Activated naive CD4-positive, alpha-beta T cell treated with anti-CD3 and anti-CD28 coated beads, Interleukin-2, amount 50 U/mL, for 24 hours (primary cell): ENCODE measurements around the gene C9orf152.
"Not testable (repeated sequence)": the region's sequence is repeated elsewhere in the genome, so short reads cannot be mapped to it uniquely, and the experiment has no call there.

Experiments used
- H3K27ac Mint-ChIP-seq: one replicate; pipeline ENCODE4 v1.8.0; 2021; ENCODE audit warnings: mild to moderate bottlenecking, mixed read lengths
- H3K27me3 Mint-ChIP-seq: one replicate; pipeline ENCODE4 v1.8.0; 2021; ENCODE audit warnings: mixed read lengths
- H3K36me3 Mint-ChIP-seq: one replicate; pipeline ENCODE4 v1.8.0; 2021; ENCODE audit warnings: mixed read lengths
- H3K4me1 Mint-ChIP-seq: one replicate; pipeline ENCODE4 v1.8.0; 2021; ENCODE audit warnings: mixed read lengths
- H3K4me3 Mint-ChIP-seq: one replicate; pipeline ENCODE4 v1.8.0; 2021; ENCODE audit warnings: mild to moderate bottlenecking, mixed read lengths
- H3K9me3 Mint-ChIP-seq: one replicate; pipeline ENCODE4 v1.8.0; 2021; ENCODE audit warnings: mixed read lengths

Gene C9orf152, protein sequence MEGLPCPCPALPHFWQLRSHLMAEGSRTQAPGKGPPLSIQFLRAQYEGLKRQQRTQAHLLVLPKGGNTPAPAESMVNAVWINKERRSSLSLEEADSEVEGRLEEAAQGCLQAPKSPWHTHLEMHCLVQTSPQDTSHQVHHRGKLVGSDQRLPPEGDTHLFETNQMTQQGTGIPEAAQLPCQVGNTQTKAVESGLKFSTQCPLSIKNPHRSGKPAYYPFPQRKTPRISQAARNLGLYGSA

GRCh38 chr9:110208031-110208430, at the start of gene C9orf152:
TSS of gene C9orf152 (minus strand) at chr9:110208159. CDS start at chr9:110207579, 580 bp downstream.
- H3K27ac Mint-ChIP-seq = no peak within 1 kb of the TSS
- no peak within 1 kb of the TSS for H3K4me3 Mint-ChIP-seq
- no peaks in the 10 kb centered on the region for H3K4me1 Mint-ChIP-seq
- H3K36me3 Mint-ChIP-seq = no peaks in the 10 kb centered on the region
- H3K9me3 Mint-ChIP-seq = no peaks in the 10 kb centered on the region
- H3K27me3 Mint-ChIP-seq = peaks cover 2% of the 10 kb centered on the region

- Mint-ChIP-seq H3K4me1 (peaks cover 44% of the 10 kb centered on the region), H3K36me3 (peaks cover 4% of the 10 kb centered on the region), H3K9me3 (no peaks in the 10 kb centered on the region), H3K27ac (peak overlapping the region; percentile 98), H3K4me3 (peak overlapping the region; percentile 95), H3K27me3 (no peaks in the 10 kb centered on the region)
Measured at GRCh38 chr9:110257097-110257841, 49.3 kb upstream of the C9orf152 start.

DNA sequence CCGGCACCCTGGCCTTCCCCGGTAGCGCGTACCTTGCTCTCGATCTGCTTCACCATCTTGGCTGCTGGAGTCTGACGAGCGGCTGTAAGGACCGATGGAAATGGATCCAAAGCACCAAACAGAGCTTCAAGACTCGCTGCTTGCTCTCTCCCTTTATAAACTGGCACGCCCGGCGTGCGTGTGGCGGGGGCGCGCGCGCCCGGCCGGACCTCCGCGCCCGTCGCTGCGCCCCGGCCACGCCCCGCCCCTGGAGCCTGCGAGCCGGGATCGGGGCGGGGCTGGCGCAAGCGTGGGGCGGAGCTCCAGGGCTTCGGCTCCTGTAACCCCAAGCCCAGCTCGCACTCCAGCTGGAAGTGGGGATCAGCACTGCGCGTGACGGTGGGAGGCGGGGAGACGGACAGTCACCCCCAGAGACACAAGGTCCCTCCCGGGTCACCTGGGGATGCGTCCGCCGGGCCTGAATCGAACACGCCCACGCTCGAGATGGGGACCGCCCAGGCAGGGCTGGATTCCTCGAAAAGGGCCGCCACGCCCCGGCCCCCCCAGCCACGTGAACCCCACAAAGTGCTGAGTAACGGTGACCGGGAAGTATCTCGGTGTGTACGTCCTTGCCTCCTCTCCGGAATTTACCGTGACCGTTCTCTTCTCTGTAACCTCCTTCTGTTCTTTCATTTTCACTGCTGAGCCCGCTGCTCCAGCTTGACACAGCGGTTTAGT, 48.6 kb upstream of the C9orf152 start, which contains the start of gene TXN:
Gene TXN, minus strand, starts transcription at position 128 of the 717 bp plus-strand sequence. Its CDS starts 72 bp downstream, at position 56.
- no peaks in the 10 kb centered on the region for H3K9me3 Mint-ChIP-seq
- H3K4me3 Mint-ChIP-seq = peak within 1 kb of the TSS; percentile 95
- H3K27ac Mint-ChIP-seq = peak within 1 kb of the TSS; percentile 98
- H3K27me3 Mint-ChIP-seq = no peaks in the 10 kb centered on the region
- peaks cover 4% of the 10 kb centered on the region for H3K36me3 Mint-ChIP-seq
- peaks cover 45% of the 10 kb centered on the region for H3K4me1 Mint-ChIP-seq

- H3K9me3 Mint-ChIP-seq = no peaks in the 10 kb centered on the region
- H3K4me3 Mint-ChIP-seq = peak overlapping the region; percentile 95
- H3K4me1 Mint-ChIP-seq = peaks cover 45% of the 10 kb centered on the region
- H3K27me3 Mint-ChIP-seq = no peaks in the 10 kb centered on the region
- peak overlapping the region; percentile 98 for H3K27ac Mint-ChIP-seq
- H3K36me3 Mint-ChIP-seq = peaks cover 6% of the 10 kb centered on the region
Measured at GRCh38 chr9:110255463-110256379, 47.8 kb upstream of the C9orf152 start.

DNA sequence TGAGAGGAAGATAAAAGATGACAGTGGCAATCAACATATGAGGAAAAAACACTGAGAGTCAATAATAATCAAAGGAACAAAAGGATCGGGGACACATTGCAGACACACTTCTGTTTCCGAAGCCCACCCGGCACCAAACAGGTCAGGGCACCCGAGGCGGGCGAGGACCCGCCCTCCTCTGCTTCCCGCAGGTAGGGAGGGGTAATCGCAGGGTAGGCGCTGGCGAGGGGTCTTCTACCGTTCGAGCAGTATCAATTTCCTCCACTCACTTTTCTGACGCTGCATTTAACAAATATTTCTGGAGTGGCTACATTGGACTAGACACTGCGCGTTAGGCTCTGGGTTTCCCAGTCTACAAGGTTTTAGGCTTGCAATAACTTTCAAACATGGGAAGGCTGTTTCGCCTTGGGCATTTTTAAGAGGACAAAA, 47.1 kb upstream of the C9orf152 start:
- H3K36me3 Mint-ChIP-seq = peaks cover 6% of the 10 kb centered on the region
- H3K27ac Mint-ChIP-seq = peak overlapping the region; percentile 96
- H3K4me3 Mint-ChIP-seq = peak overlapping the region; percentile 95
- no peaks in the 10 kb centered on the region for H3K27me3 Mint-ChIP-seq
- H3K9me3 Mint-ChIP-seq = no peaks in the 10 kb centered on the region
- peaks cover 45% of the 10 kb centered on the region for H3K4me1 Mint-ChIP-seq

DNA sequence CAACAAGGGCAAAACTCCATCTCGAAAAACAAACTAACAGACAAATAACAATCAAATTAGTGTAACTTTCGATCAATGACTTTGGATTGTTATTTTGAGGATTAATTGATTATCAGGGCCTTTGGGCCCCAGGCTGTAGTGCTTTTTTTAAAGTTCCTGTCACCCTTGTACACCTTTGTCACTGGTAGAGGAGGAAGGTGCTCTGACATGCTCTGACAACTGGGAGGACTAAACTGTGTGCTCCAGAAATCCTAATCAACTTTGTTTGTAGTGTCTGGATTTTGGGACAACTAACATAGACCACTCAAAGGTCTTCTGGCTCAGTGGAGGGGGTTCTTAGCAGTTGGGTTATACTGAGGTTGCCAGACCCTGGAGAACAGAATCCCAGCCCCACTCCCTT, 46.5 kb upstream of the C9orf152 start:
- Mint-ChIP-seq H3K36me3 (peaks cover 6% of the 10 kb centered on the region), H3K27ac (peak overlapping the region; percentile 96), H3K27me3 (no peaks in the 10 kb centered on the region), H3K4me1 (peaks cover 45% of the 10 kb centered on the region), H3K9me3 (no peaks in the 10 kb centered on the region), H3K4me3 (peak overlapping the region; percentile 95)

DNA sequence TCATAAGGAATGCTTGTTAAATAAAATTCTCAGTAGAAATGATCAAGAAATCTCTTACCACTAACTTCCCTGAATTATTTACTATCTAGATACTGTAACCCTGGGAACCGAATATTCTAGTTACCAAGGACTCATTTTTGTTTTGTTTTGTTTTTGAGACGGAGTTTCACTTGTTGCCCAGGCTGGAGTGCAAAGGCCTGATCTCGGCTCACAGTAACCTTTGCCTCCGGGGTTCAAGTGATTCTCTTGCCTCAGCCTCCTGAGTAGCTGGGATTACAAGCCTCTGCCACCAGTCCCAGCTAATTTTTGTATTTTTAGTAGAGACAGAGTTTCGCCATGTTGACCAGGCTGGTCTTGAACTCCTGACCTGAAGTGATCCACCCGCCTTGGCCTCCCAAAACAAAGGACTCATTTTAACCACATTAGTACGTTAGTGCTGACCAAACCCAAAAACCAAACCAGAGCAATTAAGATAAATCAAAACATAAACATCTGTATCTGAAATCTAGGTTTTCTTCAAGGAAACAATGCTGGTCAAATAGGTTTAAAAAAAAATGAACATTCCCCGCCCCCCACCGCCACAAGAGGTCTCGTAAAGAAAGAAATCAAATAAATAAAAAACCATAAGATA, 44.7 kb upstream of the C9orf152 start:
- Mint-ChIP-seq H3K36me3 (peaks cover 11% of the 10 kb centered on the region), H3K27ac (peak overlapping the region; percentile 76), H3K4me3 (peak overlapping the region; percentile 95), H3K4me1 (peaks cover 33% of the 10 kb centered on the region), H3K9me3 (no peaks in the 10 kb centered on the region), H3K27me3 (no peaks in the 10 kb centered on the region)

DNA sequence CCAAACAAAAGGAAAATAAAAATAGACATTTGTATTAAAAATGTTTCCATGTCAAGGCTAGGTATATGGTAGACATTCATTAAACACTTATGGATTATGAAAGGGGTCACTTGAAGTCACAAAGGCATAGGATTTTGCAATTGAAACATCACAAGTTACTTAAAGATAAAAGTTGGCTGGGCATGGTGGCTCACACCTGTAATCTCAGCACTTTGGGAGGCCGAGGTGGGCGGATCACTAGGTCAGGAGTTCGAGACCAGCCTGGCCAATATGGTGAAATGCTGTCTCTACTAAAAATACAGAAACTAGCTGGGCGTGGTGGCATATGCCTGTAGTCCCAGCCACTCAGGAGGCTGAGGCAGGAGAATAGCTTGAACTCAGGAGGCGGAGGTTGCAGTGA, 43.8 kb upstream of the C9orf152 start:
- Mint-ChIP-seq H3K4me1 (peaks cover 24% of the 10 kb centered on the region), H3K27ac (peak overlapping the region; percentile 35), H3K36me3 (peaks cover 11% of the 10 kb centered on the region)
- not testable (repeated sequence) for H3K9me3 Mint-ChIP-seq, H3K27me3 Mint-ChIP-seq, H3K4me3 Mint-ChIP-seq

GRCh38 chr9:110251212-110251611, 43.3 kb upstream of the C9orf152 start:
- peaks cover 11% of the 10 kb centered on the region for H3K36me3 Mint-ChIP-seq
- H3K27ac Mint-ChIP-seq = no peak overlapping the region
- H3K4me1 Mint-ChIP-seq = peaks cover 24% of the 10 kb centered on the region
- no peak overlapping the region for H3K4me3 Mint-ChIP-seq
- no peaks in the 10 kb centered on the region for H3K9me3 Mint-ChIP-seq
- H3K27me3 Mint-ChIP-seq = no peaks in the 10 kb centered on the region

DNA sequence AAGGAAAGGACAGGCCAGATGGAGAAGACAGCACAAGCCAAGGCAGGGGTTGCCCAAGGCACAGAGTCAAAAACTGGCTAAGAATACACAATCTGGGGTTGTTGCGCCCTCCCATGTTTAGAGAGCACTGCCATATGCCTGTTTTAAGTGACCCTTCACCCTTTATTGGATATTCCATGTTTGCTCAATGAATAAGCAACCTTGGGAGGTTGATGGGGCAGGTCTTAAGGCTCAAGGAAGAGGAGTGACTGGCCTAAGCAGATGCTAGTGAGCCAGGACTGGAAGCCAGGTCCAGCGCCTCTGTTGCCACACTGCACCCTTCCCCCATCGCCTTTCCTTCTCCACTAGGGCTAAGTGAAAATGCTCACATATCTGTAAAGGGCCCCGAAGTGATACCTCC, 41.6 kb upstream of the C9orf152 start:
- Mint-ChIP-seq H3K27me3 (no peaks in the 10 kb centered on the region), H3K9me3 (no peaks in the 10 kb centered on the region), H3K4me3 (no peak overlapping the region), H3K36me3 (peaks cover 8% of the 10 kb centered on the region), H3K4me1 (peaks cover 20% of the 10 kb centered on the region), H3K27ac (no peak overlapping the region)

GRCh38 chr9:110248361-110248760, 40.4 kb upstream of the C9orf152 start:
- peaks cover 12% of the 10 kb centered on the region for H3K4me1 Mint-ChIP-seq
- H3K9me3 Mint-ChIP-seq = no peaks in the 10 kb centered on the region
- no peak overlapping the region for H3K4me3 Mint-ChIP-seq
- H3K27ac Mint-ChIP-seq = no peak overlapping the region
- peaks cover 13% of the 10 kb centered on the region for H3K36me3 Mint-ChIP-seq
- H3K27me3 Mint-ChIP-seq = no peaks in the 10 kb centered on the region

GRCh38 chr9:110246214-110246613, 38.3 kb upstream of the C9orf152 start:
- Mint-ChIP-seq H3K9me3 (no peaks in the 10 kb centered on the region), H3K4me1 (no peaks in the 10 kb centered on the region), H3K36me3 (peaks cover 14% of the 10 kb centered on the region), H3K4me3 (no peak overlapping the region), H3K27me3 (no peaks in the 10 kb centered on the region), H3K27ac (no peak overlapping the region)

DNA sequence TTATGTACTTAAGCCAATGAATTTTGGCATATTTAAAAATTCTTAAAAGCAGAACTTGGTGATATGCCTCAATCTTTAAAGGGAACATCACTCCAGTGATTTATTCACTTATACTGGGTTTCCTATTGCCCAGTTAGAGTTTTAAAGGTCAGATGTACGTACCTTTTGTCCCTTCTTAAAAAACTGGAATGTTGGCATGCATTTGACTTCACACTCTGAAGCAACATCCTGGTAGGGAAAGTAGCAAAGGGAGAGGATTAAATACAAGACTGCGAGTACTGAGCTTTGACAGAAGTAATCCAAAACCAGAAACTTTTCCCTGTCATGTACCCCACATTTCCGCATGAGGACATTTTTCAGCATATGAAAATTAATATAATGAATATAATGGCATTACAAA, 36.7 kb upstream of the C9orf152 start:
- H3K27ac Mint-ChIP-seq = no peak overlapping the region
- peaks cover 12% of the 10 kb centered on the region for H3K36me3 Mint-ChIP-seq
- no peaks in the 10 kb centered on the region for H3K4me1 Mint-ChIP-seq
- no peaks in the 10 kb centered on the region for H3K27me3 Mint-ChIP-seq
- no peak overlapping the region for H3K4me3 Mint-ChIP-seq
- no peaks in the 10 kb centered on the region for H3K9me3 Mint-ChIP-seq

DNA sequence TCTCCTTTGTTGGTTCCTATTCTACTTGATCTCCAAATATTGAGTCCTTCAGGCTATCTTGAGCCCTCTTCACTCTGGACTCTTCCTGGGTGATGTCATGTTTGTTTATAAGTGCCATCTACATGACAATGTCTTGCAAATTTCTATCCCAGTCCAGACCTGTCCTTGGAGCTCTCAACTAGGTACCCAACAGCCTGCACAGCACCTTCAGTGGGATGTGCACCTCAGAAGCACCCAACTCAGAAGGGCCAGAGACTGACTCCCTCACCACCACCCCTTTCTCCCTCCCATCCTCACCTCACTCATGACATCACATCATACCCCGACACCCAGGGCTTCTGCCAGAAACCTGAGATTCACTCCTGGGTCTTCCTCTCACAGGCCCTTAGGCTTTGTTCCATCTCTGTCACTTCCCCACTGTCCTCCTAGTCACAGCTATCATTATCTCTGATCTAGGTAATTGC, 33.9 kb upstream of the C9orf152 start:
- Mint-ChIP-seq H3K4me1 (no peaks in the 10 kb centered on the region), H3K4me3 (no peak overlapping the region), H3K36me3 (peaks cover 7% of the 10 kb centered on the region), H3K9me3 (no peaks in the 10 kb centered on the region), H3K27me3 (no peaks in the 10 kb centered on the region), H3K27ac (no peak overlapping the region)
